HG03460 (cell line): ENCODE measurements around the gene RFTN1.
A peak's percentile ranks its signal among the peaks of the same experiment; 100 is the strongest.
"Not testable (repeated sequence)": the region's sequence is repeated elsewhere in the genome, so short reads cannot be mapped to it uniquely, and the experiment has no call there.

ENCODE experiments used
- ATAC-seq: cut with Tn5 transposase; IDR thresholded peaks from one replicate; pipeline ENCODE4 v1.9.1; 2021; ENCODE audit not compliant: unreplicated experiment

RFTN1 gene

DNA sequence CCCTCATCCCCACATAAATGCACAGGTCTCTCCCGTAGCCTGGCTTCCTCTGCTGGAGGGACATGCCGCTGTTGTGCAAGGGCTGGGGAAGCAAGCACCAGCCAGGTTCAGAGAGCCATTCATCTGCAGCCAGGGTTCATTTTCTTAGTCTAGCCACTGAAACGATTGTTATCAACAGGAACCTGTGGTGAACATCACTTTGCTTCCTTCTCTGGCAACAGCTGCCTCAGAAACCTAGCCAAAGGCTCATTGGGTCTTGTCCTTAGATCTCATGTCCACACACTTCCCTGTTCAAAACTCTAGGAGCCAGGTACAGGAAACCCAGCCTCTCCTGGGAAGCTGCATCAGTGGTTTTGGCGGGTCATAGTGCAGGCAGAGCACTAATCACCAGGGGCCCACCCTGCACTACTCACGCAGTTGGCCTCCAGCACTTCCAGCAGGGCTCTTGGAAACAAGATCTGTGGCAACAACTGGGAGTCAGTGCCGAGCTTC lies 201.5 kb downstream of the RFTN1 start:
- ATAC-seq = peak; percentile 71

DNA sequence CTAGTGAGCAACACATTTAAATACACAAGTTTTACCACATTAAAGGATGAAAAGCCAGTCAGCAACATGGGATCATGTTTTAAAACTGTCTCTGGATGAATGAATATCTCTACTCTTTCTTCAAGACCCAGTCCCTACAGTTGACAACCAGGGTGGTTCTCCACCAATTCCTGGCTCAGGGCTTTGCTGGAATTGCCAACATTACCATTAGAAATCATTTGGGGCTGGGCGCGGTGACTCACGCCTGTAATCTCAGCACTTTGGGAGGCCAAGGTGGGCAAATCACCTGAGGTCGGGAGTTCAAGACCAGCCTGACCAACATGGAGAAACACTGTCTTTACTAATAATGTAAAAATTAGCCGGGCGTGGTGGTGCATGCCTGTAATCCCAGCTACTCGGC lies 203.0 kb downstream of the RFTN1 start:
- not testable (repeated sequence) for ATAC-seq

DNA sequence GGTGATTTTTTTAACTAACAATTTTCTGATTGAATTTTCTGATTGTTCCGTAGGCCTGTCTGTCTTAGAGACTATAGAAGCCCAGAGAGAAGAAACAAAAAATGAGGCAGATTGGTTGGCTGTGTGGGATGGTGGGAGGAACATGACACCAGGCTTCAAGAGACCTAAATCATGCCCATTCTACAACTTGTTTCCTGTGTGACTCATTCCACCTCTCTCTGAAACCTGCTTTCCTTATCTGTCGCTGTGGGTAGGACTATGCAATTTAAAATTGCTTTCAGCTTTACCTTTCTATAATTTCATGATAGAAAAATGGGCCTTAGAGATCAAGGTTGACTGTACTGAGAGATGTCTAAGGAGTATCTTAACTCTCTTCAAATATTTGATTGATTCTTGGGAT lies 203.9 kb downstream of the RFTN1 start:
- peak; percentile 77 for ATAC-seq

DNA sequence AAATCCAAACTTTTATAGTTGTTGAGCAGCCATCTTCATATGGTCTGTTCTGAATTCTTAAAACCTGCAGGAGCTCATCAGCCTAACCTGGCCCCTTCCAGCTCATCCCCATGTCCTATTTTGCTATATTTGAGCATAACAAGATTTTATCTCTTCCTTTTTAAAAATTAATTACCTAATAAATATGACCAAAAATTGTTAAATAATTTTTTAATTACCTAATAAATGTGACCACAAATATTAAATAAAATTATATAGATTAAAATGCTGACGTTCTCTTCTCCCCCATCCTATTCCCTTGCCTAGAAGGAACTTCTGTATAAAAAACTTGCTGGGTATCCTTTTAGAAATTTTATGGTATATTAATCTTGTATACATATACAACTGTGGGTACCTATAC lies 204.8 kb downstream of the RFTN1 start:
- no peak for ATAC-seq

DNA sequence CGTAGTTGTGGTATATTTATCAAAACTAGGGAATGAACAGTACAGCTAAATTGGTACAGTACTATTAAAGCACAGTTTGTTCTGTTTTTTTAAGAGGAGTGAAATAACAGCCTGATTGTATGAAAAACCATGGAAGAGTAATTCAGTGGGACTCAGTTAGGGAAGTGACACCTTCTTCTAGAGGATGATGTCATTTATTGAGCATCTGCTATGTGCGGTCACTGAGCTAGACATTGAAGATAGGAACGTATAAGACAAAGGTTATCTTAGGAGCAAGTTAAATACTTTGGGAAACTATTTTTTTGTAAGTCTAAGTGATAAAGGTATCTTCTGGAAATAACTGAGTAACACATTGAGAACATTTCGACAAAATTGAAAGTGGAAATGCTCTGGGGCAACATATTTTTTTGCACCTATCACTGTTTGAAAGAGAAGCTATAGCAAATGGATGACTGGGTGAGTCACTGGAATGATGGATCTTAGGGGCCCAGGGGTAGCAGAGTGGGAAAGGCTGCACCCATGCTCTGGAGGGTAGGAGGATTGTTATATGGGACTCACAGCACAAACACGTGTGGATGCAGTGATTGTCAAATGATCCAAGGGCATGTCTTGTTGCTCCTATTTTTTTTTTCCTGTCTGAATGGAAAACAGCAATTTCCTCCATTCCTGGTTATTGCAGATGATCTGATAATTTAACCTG lies 205.5 kb downstream of the RFTN1 start:
- ATAC-seq = no peak

DNA sequence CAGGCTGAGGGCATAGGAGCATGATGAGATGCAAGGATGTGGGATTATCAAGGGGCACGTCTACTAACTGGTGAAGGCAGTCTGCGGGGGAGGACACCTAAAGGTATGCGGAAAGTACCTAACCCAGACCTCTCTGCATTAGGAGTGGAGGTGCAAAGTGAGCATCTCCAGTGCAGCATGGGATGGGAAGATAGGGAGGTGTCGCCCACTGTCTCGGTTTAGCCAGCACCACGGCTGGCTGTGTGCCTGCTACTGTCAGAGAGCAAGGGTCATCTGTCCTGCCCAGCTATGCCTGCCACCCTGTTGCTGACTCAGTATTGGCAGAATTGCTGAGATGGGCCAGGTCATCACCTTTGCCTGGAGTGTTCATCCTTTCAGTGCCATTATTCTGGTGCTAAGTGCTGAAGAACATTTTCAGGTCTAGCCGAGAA lies 208.4 kb downstream of the RFTN1 start:
- no peak for ATAC-seq

DNA sequence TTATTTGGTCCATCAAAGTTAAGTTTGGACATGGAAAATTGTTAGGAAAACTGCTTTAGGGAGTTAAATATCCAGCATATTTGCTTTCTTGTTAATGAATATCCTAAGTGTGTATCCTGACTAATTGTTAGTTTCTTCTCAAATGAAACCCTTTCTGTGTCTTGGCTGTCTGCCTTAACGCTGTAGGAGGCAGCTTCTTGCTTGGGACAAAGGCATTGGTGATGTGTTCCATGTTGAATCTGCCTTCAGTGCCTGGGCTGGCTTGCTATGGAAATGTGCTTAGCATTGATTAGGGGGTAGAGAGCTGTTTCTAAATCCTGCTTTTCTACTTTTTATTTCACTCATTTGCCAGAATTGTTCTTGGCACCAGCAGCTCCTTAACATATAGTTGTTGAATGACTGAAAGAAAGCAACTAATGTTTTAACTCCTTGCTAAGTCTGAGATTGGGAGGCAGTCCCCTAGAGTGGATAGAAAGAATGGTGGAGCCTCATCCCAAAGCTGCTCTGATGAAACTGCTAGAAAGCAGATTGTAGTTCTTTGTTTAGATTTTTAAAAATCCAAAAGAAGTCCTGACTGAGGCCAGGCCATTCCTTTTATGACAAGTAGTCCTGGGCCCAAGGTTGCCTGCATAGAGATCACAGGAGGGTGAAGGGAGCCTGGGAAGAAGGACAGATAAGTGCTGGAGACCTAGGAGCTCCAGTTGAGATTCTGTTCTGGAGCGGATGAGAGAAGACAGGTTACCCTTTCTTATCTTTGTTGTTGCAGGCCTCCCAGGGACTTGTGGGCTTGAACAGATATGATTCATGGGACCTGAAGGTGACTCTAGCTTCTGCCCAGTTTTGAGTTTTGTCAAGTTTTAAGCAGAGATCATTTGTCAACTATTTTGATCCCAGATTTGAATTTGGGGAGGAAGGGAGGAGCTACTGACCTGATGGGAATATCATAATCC lies 209.2 kb downstream of the RFTN1 start:
- ATAC-seq = no peak

DNA sequence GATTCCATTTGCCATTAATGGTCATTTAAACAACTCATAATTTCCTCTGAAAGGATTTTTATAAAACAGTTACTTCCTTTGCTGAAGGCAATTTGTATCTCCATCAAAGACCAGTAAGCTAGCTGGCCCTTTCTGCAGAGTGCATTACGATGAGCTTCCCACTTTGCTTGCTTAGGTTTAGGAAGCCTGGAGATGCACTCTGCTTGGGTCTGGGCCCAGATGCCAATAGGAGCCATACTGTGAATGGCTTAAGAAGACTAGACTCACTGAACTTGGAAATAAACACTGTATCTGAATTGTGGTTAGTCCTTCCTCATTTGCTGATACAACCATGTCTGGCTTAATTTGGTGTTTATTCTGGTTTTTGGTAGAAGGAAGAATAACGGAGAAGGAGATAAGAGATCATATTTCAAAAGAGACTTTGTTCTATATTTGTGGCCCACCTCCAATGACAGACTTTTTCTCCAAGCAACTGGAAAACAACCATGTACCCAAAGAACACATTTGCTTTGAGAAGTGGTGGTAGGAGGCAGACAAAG lies 210.4 kb downstream of the RFTN1 start:
- ATAC-seq = no peak

DNA sequence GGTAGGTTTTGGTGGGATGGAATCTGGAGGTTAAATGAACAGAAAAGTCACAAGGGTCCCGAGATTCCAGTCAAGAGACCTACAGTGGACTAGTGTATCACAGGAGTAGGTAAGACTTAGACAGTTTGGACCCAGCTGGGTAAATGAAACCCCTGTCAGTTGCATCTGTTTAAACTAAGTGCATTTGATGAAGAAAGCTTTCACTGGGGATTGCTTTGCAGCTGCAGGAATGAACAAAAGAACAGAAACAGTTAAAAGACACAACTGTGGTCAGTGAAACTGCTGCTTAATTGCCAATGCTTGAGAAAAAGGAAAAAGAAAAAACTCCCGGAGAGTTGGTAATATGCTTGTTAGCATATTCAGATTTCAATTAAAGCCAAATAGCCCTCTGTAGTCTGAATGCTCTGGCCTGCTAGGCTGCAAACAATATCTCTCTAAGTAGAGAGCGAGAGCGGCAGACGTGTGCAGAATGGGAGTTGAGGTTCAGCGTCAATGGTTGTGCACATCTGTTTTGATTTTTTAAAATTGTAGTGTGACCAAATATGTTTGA lies 211.3 kb downstream of the RFTN1 start:
- ATAC-seq = no peak

DNA sequence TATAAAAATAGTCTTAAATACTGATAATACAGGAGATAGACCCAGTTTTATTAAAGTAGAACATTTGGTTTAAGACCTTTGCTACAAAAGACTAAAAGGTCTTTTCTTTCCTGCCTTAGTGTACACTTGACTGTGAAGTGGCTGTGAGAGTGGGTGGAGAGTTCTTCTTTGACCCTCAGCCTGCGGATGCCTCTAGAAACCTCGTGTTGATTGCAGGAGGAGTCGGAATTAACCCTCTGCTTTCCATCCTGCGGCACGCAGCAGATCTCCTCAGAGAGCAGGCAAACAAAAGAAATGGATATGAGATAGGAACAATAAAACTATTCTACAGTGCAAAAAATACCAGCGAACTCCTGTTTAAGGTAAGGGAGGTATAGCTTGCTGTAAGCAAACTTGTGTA lies 212.0 kb downstream of the RFTN1 start:
- no peak for ATAC-seq

DNA sequence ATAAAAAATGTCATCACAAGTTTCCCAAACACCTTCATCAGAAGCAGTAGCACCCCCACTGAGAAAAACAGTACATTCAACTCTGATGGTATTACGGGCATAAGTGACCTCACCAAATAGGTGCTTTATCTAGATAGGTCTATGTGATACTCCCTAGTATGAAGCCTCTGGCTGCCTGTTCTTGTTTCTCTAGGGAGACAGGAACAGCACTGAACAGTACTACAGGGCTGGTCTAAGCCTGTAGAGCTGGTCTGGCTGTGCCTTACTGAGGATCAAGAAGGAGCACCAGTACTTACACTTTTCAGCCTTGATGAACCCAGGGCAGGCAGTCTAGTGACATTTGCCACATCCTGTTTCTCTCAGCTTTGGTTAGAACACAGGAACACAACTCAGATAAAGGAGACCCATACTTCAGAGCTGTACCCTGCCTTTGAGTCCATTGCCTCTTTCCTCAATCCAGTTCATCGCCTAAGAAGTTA lies 212.6 kb downstream of the RFTN1 start:
- peak; percentile 76 for ATAC-seq

DNA sequence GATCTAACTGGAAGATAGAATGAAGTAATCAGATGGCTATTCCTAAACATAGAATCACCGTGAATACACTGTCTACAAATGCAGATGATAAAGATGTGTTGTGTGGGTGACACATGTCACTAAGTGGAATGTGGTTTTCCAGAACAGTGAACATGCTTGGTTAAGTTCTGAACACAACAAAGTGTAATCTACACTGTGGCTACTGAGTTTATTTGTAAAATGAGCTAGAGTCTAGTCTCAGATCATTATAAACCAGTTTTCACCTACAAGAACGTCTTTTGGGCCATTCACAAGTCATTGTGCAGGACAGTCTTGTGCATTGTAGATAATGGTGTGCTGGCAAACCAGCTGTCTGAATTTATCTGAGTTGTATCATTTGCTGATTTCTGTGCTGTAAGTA lies 213.2 kb downstream of the RFTN1 start:
- no peak for ATAC-seq

DNA sequence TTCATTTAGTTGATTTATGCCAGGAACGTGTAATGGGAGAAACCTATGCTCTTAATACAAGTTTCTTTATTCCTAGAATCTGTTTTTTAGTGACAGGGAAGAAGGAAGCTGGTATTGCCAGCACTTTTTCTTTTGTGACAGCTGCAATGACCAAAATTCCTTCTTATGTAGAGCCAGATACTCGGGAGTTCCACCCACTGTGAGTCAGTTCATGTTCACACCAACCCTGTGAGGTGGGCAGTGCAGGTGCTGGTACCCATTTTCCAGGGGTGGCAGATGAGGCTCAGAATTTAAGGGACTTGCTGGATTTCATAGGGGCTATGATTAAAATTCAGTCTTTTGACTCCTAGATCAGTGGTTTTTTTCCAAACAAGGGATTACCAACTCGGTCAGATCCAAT lies 213.8 kb downstream of the RFTN1 start:
- no peak for ATAC-seq

DNA sequence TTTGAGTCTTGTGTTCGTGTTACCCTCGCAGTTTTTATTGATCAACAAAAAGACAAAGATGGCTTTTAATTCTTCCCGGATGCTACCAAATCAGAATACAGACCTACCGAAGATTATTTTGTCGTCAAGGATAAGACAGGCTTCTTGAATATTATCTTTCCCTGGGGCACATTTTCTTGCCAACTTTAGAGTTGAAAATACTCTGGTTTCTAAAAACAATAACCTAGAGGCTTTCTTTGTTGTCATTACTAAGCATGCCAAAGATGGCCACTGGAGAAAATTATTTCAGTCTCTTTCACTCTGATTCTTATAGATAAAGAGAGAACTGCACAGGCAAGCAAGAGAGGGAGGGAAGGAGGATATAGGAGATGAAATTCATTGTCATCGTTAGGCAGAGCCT lies 214.6 kb downstream of the RFTN1 start:
- ATAC-seq = no peak

DNA sequence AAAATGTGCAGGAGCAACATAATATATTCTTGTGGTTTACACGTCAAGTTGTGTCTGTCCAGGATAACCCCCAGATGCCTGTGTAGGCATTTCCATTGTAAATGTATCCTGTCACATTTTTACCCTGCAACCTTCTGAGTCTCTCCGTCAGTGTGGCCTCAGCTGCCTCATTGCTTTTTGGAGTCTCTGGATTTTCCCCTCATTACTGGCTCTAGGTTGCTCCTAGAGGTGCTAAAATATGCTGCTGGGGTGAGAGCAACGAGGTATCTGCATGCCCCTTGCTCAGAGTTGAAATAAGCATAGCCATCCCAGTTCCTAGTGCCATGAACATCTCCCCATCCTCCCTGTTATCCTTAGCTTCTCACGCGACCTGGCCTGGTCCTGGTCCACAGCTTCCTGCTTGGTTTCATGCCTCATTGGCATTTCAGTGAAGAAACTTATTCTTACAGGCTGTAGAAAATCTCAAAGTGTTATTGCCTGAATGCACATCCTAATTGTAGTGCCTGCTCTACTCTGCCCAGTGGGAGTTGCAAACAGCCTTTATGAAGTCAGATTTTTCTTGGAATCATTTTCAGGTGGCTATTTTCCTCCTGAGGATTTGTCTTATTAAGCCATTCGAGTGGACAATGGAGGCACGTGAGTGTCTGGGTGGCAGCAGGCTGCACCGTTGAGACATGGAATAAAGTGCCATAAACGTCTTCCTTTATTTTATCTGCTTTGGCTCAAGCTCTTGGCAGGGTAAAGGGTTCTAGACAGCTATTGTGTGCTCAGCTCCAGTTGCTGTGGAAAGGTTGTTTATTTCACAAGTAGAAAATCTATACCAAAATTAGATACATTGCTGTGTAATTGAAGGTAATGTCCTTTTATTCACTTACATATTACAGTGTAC lies 215.3 kb downstream of the RFTN1 start:
- no peak for ATAC-seq

DNA sequence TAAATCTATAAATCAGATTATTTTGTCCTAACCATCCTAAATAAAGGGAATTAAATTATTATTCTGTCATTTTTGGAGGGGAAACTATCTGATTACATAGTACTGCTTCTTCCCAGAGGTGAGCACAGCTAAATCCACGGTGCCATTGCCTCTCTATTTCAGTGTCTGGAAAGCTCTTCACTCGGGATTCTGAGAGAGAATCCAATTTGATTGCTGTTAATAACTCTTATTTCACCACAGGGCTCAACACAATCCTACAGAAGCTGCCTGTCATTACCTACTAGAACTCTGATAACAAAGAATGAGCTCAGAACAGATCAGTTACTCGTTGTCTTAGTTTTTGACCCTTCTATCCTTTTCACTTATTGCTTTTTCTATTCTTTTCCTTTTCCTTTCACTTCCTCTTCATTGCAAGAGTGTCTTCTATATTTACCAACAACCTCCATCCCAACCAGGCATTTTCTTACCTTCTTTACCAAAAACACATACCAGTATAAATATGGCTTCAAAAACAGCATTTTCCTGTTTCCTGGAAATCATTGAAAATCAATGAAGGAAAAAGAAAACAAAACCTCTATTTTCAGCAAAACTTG lies 218.1 kb downstream of the RFTN1 start:
- no peak for ATAC-seq

DNA sequence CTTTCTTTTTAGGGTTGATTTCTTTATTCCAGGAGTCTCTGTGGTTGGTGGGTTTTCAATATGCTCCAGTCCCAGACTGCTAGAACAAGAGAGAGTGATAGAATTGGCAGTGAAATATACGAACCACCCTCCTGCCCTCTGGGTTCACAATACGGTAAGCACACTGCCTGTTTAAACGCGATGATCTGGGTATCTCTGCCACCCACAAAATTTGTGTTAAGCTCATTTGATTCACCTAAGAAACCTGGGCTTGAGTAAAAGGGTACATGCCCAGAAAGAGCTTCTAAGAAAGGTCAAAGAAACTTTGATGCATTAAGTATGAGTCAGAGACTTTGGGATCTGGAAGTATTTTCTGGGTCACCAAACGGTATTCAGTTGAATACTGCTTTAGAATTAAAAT lies 218.7 kb downstream of the RFTN1 start:
- no peak for ATAC-seq

DNA sequence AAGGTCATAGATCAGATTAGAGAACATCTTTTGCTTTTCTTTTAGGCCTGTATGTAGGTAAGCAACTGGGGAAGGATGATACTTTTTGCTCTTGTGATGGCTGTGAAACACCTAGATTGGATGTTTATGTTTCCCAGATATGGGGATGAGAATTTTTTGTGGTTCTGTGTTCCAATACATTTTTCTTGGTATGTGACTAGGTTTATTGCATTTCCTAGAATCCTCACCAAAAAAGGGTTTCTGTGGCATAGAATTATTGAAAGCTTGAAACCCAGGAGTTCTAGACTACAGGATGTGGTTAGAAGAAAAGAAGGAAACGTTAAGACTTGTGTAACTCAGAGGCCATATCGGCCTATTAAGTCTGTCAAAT lies 222.7 kb downstream of the RFTN1 start:
- ATAC-seq = peak; percentile 49

DNA sequence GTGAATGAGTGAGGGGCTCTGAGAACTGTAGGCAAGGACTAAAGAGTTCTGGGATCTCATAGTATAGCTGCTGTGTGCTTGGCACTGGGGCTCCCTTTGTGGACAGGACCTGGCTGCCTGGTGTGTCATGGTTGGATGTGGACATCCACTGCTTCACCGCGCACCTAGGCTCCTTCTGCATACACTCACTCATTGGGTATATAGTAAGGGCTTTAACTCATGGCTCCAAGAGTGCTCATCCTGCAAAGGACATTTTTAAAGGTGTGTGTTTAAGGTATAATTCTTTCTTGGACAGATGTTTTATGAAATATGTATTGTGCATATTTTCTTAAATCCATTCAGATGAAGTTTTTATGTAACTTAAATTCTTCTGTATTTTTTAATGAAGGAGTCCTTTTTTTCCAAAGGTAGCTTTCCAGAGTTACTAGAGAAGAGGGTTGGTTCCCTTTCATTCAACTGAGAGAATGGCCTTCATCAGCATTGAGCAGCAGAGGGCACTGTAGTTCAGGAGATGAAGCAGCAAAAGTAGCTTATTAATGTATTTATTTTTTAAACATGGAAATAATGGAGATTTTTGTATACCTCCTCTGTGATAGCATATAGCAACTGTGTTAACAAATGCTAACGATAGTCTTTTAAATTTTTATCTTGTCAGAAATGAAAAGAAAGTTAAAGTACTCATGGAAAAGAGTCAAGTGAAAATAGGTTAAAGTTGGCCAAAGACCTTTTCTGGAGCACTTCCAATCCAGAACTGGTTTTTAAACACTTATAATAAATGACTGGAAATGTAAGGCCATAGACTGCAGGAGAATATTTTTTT lies 223.3 kb downstream of the RFTN1 start:
- ATAC-seq = peak; percentile 5
